ENCODE data around the gene CCDC149. TPM values are rescaled to one million over a fixed set of nuclear protein-coding genes. Genes with fewer than 3 reads are reported as not detected.

CCDC149 gene
- total RNA-seq, 1 experiment from 2014 or later, result 0.95 TPM

GRCh38 chr4:24765376-24765988 lies 147.4 kb downstream of the CCDC149 start:
- TF ChIP-seq CTCF (IDR thresholded peaks at IDR 0.05; ENCODE audit: insufficient read depth in 1 of 2, low read depth in 1 of 2, low read length in 1 of 2, severe bottlenecking in 1 of 2, unreplicated experiment in 1 of 2), result no peak
- peaks cover 8% of the 10 kb centered on the region for H3K4me1 Mint-ChIP-seq (ENCODE audit: low read depth, unreplicated experiment)
- no peak for DNase-seq
- H3K27me3 Mint-ChIP-seq (ENCODE audit: insufficient read depth, unreplicated experiment), result no peaks in the 10 kb centered on the region
- H3K9me3 Mint-ChIP-seq (ENCODE audit: unreplicated experiment), result peaks cover 6% of the 10 kb centered on the region
- no peaks in the 10 kb centered on the region for H3K9me3 ChIP-seq
- H3K36me3 Mint-ChIP-seq (ENCODE audit: insufficient read depth, unreplicated experiment), result no peaks in the 10 kb centered on the region
- peak overlapping the region; percentile 50 for H3K27ac Mint-ChIP-seq (ENCODE audit: unreplicated experiment)
- H3K36me3 ChIP-seq (ENCODE audit: control insufficient read depth, insufficient read depth, low read length), result no peaks in the 10 kb centered on the region
- ChIA-PET POLR2A (no interaction called here), CTCF (no interaction called here)
- no TSS peak for BruUV-seq (replicated peaks)
- no peak overlapping the region for H3K4me3 ChIP-seq (ENCODE audit: low read depth, low read length)
- peaks cover 9% of the 10 kb centered on the region for H3K4me1 ChIP-seq
- intact Hi-C loops (cut with micrococcal nuclease; ENCODE audit: unreplicated experiment), result no loop called here
- H3K4me3 Mint-ChIP-seq (ENCODE audit: unreplicated experiment), result no peak overlapping the region
- no peaks in the 10 kb centered on the region for H3K27me3 ChIP-seq (replicated peaks; ENCODE audit: control insufficient read depth, insufficient read depth, low read length)

GRCh38 chr4:24764345-24764744 lies 148.5 kb downstream of the CCDC149 start:
- H3K4me3 ChIP-seq (ENCODE audit: low read depth, low read length), result no peak overlapping the region
- no peak overlapping the region for H3K4me3 Mint-ChIP-seq (ENCODE audit: unreplicated experiment)
- H3K27ac Mint-ChIP-seq (ENCODE audit: unreplicated experiment), result peak overlapping the region; percentile 53
- H3K27me3 Mint-ChIP-seq (ENCODE audit: insufficient read depth, unreplicated experiment), result no peaks in the 10 kb centered on the region
- peaks cover 8% of the 10 kb centered on the region for H3K4me1 Mint-ChIP-seq (ENCODE audit: low read depth, unreplicated experiment)
- H3K9me3 ChIP-seq, result no peaks in the 10 kb centered on the region
- H3K36me3 ChIP-seq (ENCODE audit: control insufficient read depth, insufficient read depth, low read length), result no peaks in the 10 kb centered on the region
- ChIA-PET CTCF (no interaction called here), POLR2A (no interaction called here)
- BruUV-seq (replicated peaks), result no TSS peak
- TF ChIP-seq CTCF (IDR thresholded peaks at IDR 0.05; ENCODE audit: insufficient read depth in 1 of 2, low read depth in 1 of 2, low read length in 1 of 2, severe bottlenecking in 1 of 2, unreplicated experiment in 1 of 2), result no peak
- no peaks in the 10 kb centered on the region for H3K27me3 ChIP-seq (replicated peaks; ENCODE audit: control insufficient read depth, insufficient read depth, low read length)
- peaks cover 6% of the 10 kb centered on the region for H3K9me3 Mint-ChIP-seq (ENCODE audit: unreplicated experiment)
- H3K36me3 Mint-ChIP-seq (ENCODE audit: insufficient read depth, unreplicated experiment), result no peaks in the 10 kb centered on the region
- intact Hi-C loops (cut with micrococcal nuclease; ENCODE audit: unreplicated experiment), result loop anchor here (1.0 kb wide), 1 partner anchor 121 kb away; no protein-coding TSS in a partner anchor
- H3K4me1 ChIP-seq, result peaks cover 9% of the 10 kb centered on the region
- DNase-seq, result no peak

GRCh38 chr4:24763631-24764297 lies 149.1 kb downstream of the CCDC149 start:
- DNase-seq, result peak; percentile 36 to 53
- ChIA-PET POLR2A (no interaction called here), CTCF (no interaction called here)
- Mint-ChIP-seq H3K27me3 (ENCODE audit: insufficient read depth, unreplicated experiment) (no peaks in the 10 kb centered on the region), H3K4me3 (ENCODE audit: unreplicated experiment) (no peak overlapping the region), H3K36me3 (ENCODE audit: insufficient read depth, unreplicated experiment) (no peaks in the 10 kb centered on the region), H3K4me1 (ENCODE audit: low read depth, unreplicated experiment) (peaks cover 8% of the 10 kb centered on the region), H3K27ac (ENCODE audit: unreplicated experiment) (peak overlapping the region; percentile 53), H3K9me3 (ENCODE audit: unreplicated experiment) (peaks cover 6% of the 10 kb centered on the region)
- no peak for TF ChIP-seq CTCF (IDR thresholded peaks at IDR 0.05; ENCODE audit: insufficient read depth in 1 of 2, low read depth in 1 of 2, low read length in 1 of 2, severe bottlenecking in 1 of 2, unreplicated experiment in 1 of 2)
- Histone ChIP-seq H3K36me3 (ENCODE audit: control insufficient read depth, insufficient read depth, low read length) (no peaks in the 10 kb centered on the region), H3K4me3 (ENCODE audit: low read depth, low read length) (no peak overlapping the region), H3K4me1 (peaks cover 9% of the 10 kb centered on the region), H3K9me3 (no peaks in the 10 kb centered on the region), H3K27me3 (replicated peaks; ENCODE audit: control insufficient read depth, insufficient read depth, low read length) (no peaks in the 10 kb centered on the region)
- TSS peak; percentile 88 for BruUV-seq (replicated peaks)
- intact Hi-C loops (cut with micrococcal nuclease; ENCODE audit: unreplicated experiment), result loop anchor here (1.0 kb wide), 1 partner anchor 120 kb away; no protein-coding TSS in a partner anchor

Other genes with a start within 250 kb of the CCDC149 start
- 3.8 and 6.6 TPM in 2 replicates for gene SOD3, start 117.5 kb downstream of the CCDC149 start, total RNA-seq (2022)
- gene LGI2, start 117.9 kb upstream of the CCDC149 start, total RNA-seq (2022), result 7.5 and 8.3 TPM in 2 replicates
- 5.7 and 6.0 TPM in 2 replicates for gene SEPSECS, start 247.4 kb upstream of the CCDC149 start, total RNA-seq (2022)